HG03378 (cell line): ENCODE measurements around the gene KRTAP20-4.

Experiments used
- ATAC-seq: cut with Tn5 transposase; IDR thresholded peaks from one replicate; pipeline ENCODE4 v1.9.1; 2021; ENCODE audit warnings: mild to moderate bottlenecking, moderate library complexity; ENCODE audit not compliant: unreplicated experiment

Gene KRTAP20-4

DNA sequence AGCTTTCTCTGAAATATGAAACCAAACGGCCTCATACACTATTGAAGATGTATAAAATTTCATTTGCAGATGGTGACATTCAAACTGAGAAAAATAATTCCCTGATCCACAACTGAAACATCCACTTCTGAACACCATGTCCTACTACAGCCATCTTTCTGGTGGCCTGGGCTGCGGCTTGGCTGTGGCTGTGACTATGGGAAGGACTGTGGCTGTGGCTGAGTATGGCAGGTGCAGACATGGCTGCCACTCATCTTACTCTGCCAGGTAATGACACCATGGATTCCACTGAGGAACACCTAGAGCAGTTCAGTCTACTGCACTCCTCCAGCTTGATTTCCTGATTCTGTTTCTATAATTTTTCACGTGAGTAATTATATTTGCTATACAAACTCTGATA is at the start of gene KRTAP20-4:
TSS of gene KRTAP20-4 (plus strand) at position 106 of the 400 bp plus-strand sequence.
- ATAC-seq = no peak

DNA sequence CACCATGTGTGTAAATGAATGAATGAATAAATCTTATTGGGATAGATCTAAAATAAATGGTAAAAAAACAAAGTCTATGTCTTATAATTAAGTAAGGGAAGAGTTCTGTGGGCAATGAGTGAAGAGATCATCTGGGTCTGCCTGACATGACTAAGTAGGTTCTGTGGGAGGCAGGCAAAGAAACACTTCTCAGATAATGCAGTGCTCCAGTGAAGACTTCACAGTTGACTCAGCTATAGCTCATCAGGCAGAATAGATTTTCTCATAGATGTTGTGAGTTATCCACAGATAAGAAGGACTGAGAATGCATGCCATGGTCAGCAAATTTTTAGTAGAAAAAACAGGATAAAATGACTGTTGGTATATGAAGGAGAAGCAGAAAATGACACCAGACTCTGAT is 42.7 kb upstream of the KRTAP20-4 start:
- ATAC-seq = no peak

DNA sequence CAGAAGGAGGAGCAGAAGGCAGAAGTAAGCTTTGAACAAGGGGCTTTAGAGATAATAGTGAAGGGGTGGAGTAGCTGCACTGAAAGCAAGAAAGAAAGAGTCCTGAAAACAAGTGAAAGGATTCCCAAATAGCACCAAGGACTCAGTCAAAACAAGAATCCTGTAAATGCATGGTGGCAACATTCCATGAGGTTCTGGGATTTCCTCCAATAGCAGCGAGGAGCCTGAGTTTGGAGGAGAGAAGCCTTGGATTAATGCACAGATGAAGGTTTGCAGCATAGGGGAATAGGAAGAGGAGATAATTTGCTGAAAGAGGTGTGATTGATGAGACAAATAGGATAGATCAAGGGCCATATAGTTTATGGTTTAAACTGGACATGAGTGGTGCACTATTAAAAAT is 41.1 kb upstream of the KRTAP20-4 start:
- no peak for ATAC-seq

DNA sequence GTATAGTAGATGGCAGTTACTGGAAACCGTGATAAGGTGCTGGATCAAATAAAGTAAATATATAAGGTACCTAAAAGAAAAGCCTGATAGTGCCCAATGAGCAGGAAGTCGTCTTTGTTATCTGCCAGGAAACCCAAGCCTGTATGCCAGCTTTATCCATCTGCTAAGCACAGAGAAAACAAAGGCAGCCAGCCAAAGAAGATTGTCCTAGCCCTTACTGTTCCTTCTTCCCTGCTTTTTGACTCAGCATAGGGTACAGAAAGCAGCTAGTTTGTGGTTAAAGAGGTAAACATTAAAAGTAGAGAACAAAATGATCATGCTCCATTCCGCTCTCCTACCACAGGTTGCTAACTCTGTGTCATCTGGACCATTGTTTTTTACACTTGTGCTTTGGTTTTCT is 40.3 kb upstream of the KRTAP20-4 start:
- ATAC-seq = no peak

DNA sequence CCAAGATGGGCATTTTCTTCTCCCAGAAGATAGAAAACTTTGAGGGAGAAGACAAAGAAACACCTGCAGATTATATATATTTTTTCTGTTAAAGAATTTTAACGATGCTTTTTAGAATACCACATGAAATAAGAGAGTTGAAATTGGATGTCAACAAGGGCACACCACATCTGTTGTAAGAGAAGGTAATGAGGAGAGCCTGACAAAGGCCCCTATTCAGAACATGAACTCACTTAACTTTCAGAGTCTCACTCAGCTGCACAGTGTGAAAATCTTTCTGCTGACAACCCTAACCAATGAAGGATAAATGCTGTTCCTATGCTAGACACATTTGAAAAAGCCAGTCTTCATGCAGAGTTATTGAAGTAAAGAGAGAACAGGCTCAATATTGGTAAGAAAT is 37.6 kb upstream of the KRTAP20-4 start:
- no peak for ATAC-seq

DNA sequence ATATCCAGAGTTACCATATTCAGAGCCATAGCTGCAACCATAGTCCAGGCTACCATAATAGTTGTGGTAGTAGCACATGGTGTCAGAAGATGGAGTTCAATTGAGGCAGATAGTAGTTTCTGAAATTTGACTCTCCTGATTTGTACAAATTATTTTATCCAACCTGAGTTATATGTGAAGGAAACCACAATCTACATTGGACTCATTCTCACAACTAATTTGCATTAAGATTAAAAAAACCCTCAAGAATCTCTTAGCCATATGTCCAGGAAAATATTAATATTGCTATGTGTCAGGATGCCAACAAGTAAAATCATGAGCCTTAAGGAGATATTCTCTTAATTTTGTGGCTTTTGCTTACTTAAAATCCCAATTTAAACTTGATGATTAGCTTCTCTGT is 30.1 kb upstream of the KRTAP20-4 start, which contains the start of gene KRTAP22-2:
TSS of gene KRTAP22-2 (minus strand) at position 101 of the 400 bp plus-strand sequence.
- ATAC-seq = no peak

DNA sequence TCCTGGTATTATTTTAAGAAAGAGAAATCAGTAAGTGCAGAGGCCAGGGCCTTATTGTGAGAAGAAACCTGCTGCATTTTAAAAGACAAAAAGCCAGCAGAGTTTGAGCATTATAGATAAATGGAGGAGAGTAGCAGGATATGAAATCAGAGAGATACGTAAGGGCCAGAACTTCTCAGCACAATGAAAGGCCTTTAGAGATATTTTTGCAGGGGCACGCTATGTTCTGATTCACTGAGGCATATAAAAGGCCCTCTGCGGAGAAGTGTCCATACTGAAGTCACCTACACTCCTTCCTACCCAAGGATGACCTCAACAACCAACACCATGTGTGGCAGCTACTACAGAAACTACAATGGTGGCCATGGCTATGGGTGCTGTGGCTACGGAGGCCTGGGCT is 28.3 kb upstream of the KRTAP20-4 start, which contains the start of gene KRTAP6-3:
TSS of gene KRTAP6-3 (plus strand) at position 301 of the 400 bp plus-strand sequence. CDS start at position 307, 6 bp downstream.
- no peak for ATAC-seq

DNA sequence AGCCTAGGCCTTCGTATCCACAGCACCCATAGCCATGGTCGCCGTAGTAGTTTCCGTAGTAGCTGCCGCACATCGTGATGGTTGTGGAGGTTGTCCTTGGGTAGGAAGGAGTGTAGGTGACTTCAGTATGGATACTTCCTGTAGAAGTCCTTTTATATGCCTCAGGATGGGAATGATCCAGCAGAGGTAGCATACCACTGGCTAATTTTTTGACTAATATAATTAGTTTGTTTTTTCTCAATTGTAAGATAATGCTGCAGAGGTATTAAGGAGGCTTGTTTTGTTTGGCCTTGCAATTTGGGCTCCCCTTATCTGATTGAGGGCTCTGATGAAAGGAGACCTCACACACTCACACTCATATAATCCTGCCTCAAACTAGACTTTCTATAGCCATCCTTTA is 21.6 kb upstream of the KRTAP20-4 start, which contains the start of gene KRTAP6-2:
TSS of gene KRTAP6-2 (minus strand) at position 101 of the 400 bp plus-strand sequence. CDS start at position 73, 28 bp downstream.
- ATAC-seq = no peak

DNA sequence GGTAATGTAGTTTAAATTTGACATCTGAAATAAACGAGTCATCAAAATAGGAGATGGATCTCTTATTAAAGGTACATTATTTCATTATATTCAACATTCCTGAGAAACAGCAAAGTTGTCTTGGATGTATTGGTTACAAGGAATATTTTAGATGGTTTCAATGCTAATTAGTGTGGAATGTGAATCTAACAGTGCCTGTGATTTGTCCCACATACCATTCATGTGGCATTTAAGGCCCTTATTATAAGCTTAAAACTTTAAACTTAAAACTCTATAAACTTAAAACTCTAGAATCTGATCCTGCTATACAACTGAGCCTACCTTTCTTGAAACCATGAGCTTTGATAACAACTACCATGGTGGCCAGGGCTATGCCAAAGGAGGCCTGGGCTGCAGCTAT is 19.6 kb upstream of the KRTAP20-4 start, which contains the start of gene KRTAP22-1:
TSS of gene KRTAP22-1 (plus strand) at position 301 of the 400 bp plus-strand sequence.
- no peak for ATAC-seq

DNA sequence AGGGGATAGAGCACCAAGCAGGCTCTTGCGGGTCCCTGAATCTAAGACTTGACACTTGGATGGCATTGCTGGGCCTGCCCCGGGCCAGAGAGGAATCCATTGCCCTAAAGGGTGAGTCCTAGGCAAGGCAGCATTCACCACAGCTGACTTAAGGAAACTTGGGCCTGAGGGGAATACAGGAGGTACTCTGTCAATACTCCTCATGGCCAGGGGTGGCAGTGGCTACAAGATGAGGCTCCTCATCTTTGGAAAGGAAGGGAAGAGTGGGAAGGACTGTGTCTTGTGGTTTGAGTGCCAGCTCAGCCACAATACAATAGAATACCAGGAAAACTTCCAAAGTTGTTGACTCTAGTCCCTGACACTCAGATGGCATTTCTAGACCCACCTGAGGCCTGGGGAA is 14.5 kb upstream of the KRTAP20-4 start:
- no peak for ATAC-seq

DNA sequence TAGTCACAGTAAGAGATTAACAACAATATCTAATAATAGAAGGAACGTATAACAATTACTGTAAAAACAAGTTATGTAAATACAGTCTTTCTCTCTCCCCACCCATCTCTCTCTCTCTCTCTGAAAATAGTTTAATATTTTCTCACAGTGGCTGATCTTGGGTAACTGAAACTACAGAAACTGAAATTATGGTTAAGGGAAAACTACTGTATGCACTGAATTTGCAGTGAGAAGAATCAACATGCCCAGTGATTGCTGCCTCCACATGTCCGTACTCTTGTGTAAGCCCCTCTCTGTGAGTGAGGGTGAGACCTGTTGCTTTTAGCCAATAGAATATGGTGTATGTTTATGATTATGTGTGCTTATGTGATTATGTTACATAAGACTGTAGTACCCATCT is 8.3 kb upstream of the KRTAP20-4 start:
- ATAC-seq = no peak

DNA sequence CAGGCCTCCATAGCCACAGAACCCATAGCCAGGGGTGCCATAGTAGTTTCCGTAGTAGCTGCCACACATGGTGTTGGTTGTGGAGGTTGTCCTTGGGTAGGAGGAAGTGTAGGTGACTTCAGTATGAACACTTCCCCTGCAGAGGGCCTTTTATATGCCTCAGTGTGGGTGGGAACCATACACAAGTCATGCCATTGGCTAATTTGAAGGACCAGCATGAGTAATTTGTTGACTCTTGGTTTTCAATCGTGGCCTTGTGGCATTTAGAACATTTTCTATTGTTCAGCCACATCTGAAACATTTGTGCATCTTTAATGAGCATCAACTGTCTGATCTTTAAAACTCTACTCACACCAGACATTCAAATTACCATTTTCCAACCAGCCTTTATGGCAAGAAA is 6.6 kb upstream of the KRTAP20-4 start, which contains the start of gene KRTAP6-1:
TSS of gene KRTAP6-1 (minus strand) at position 95 of the 400 bp plus-strand sequence. CDS start at position 69, 26 bp downstream.
- no peak for ATAC-seq

DNA sequence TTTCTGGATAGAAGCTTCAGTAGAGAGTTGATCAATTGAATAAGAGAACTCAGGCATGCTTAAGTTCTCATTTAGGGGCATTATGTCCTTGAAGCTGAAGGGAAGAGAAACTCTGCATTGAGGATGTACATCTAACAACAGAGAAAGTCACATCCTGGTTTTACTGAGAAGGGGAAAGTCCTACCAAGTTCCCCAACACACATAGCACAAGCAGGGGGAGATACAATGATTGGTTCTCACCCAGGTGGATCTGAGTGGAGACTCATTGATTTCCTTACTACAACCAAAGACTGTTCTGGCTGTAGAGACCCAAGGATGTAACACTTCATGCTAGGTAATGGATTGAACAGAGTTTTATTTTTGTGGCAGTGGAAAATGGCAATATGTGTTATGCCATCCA is 5.2 kb upstream of the KRTAP20-4 start:
- no peak for ATAC-seq

DNA sequence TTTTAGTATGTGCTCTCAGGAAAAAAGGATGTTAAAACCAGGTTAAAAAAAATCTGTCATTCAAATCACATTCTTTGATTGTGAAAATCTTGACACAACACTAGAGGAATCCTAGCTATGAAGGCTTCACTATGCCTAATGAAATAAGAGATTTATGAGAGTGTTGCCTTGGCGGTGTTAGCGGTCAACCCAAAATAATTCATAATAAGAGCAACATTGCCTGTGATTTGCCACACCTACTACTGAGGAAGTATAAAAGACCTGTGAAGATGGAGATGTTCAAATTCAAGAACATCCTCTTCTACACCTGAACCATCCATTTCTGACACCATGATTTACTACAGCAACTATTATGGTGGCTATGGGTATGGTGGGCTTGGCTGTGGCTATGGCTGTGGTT is 4.3 kb upstream of the KRTAP20-4 start, which contains the start of gene KRTAP20-1:
TSS of gene KRTAP20-1 (plus strand) at position 301 of the 400 bp plus-strand sequence. CDS start at position 331, 30 bp downstream.
- ATAC-seq = no peak

DNA sequence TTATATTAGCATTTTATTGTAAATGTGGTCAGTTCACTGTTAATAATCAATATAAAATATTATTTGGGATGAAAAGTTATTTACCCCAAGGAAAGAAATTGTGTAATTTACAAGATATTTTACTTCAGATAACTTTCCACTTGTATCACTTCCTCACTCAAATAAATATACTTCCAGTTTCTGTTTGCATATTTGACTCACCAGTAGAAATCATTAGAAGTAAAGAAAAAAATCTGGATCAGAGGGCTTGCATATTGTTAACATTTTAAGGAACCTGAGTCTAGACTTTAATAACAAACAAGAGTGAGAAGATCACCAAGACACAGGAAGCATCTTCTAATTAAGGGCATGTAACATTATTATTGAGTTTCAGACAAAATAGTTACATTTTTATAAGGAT is 347 bp upstream of the KRTAP20-4 start:
- no peak for ATAC-seq

DNA sequence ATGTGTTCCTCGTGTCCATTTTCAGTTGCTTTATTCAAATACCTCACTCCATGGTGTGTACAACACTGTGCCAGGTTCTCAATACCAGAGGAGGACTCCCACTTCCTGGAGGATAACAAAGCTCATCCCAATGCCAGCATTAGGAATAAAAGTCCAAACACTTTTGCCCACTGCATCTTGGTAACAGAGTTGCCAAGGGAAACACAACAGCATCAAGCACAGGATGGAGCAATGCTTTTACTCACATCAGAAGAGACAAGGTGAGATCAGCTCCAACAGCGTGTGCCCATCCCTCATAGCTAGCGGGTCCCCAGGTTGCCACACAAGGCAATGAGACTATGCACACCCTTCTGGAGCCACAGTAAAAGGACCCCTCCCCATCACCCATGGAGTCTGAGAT is 2.9 kb downstream of the KRTAP20-4 start:
- ATAC-seq = no peak

DNA sequence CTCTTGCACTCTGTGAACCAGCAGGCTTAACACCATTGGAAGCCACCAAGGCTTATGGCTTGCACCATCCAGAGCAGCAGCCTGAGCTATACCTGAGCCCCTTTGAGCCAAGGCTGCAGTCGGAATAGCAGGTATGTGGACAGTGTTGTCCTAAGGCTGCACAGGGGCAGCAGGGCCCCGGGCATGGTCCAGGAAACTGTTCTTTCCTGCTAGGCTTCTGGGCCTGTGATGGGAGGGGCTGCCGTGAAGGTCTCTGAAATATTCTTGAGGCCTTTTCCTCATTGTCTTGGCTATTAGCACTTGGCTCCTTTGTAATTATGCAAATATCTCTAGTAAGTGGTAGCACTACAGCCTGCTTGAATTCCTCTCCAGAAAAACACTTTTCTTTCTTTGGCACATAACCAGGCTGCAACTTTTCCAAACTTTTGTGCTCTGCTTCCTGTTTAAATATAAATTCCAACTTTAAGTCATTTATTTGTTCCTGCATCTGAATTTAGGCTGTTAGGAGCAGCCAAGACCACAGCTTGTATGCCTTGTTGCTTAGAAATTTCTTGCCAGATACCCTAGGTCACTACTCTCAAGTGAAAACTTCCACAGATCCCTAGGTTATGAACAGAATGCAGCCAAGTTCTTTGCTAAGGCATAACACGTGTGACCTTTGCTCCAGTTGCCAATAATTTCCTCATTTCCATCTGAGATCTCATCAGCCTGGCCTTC is 5.2 kb downstream of the KRTAP20-4 start:
- no peak for ATAC-seq

DNA sequence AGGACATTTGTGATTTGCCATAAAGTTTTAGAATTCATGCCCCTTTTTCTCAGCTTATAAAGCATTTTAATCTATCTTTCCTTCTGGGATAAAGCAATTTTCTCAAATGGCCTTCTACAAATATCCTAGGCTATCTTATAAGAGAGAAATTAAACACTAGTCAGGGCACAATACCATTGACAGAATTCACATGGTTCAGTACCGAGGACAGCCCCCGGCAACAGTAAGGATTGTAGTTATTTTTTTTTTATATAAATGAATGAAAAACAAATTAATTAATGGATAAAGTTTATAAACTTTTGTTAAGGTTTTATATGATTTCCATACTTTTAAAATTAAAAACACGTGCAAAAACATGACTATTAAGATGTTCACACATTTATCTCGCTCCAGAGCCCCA is 7.7 kb downstream of the KRTAP20-4 start:
- ATAC-seq = no peak

DNA sequence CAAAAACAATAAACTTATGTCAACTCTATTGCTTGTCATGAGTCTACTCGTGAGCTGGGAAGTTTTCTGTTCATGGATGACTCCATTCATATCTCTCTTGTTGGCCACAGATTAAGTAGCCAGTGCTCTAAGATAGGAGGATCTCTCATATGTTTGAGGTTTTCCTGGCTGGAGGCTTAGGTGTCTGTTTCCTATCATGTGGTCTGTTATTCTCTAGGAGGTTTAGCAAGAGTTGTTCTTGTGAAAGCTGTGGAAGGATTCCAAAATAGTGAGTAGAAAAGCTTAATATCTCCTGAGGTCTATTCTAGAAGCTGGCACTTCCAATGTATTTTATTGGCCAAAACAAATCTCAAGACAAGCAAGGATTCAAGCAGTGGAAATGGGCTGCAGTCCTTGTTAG is 8.8 kb downstream of the KRTAP20-4 start:
- no peak for ATAC-seq

DNA sequence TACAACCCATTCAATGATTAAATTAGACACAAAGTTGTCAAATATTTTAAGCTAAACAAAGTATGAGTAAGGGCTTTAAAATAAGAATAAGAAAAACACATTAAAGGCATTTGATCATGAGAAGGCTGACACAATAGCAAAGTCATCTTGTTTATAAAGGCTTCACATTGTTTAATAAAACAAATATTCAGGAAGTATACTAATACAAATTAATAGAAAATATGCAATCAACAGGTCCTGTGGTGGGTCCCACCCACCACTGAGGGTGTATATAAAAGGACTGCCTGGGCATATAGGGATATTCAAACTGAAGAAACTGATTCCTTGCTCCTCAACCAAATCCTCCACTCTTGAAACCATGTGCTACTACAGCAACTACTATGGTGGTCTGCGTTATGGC is 14.5 kb downstream of the KRTAP20-4 start, which contains the start of gene KRTAP20-2:
TSS of gene KRTAP20-2 (plus strand) at position 301 of the 400 bp plus-strand sequence. CDS start at position 359, 58 bp downstream.
- ATAC-seq = no peak

DNA sequence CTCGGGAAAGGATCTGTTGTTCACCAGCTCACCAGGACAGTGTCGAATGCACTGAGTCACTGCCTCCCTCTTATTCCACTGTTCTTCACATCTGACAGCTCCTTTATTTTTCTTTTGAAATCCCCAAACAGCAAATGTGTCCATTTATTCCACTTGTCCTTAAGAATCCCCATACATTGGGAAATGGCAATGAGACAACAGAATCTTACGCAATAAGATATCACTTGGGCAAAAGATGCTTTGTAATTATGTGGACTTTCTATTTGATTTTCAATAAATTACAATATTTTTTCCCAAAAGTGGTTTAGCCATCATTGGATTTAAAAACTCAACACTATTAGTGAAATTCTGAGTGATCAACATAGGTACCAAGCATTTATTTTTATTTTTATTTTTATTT is 18.3 kb downstream of the KRTAP20-4 start:
- ATAC-seq = no peak

DNA sequence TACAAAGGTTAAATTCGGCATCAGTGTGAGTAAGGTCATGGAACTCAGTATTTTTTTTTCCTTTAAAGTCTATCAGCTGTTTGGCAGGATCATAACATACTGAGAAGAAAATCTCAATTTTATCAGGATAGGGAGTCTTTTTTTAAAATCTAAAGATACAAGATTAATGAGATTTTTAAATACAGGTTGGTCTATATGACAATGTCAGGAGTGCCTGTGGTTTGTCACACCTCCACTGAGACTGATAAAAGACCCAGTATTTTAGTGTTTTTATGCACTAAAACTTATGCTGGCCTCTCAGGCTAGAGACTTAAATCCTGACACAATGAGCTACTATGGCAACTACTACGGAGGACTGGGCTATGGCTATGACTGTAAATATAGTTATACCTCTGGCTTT is 22.1 kb downstream of the KRTAP20-4 start, which contains the start of gene KRTAP20-3:
TSS of gene KRTAP20-3 (plus strand) at position 301 of the 400 bp plus-strand sequence.
- ATAC-seq = no peak
